KOPT-K1 (cell line): ENCODE results near the gene ARSA.
"Not testable (repeated sequence)": the region's sequence is repeated elsewhere in the genome, so short reads cannot be mapped to it uniquely, and the experiment has no call there.

Experiments
- H3K27ac ChIP-seq: fragments of 200-600 bp; sonication (generic); 2 replicates; pipeline ENCODE4 v1.5.1; 2016; ENCODE audit warnings: antibody characterized with exemption, mild to moderate bottlenecking, low read depth, low read length; ENCODE audit not compliant: poor library complexity, severe bottlenecking
- H3K36me3 ChIP-seq: fragments of 200-600 bp; sonication (generic); 2 replicates; pipeline ENCODE4 v1.5.1; 2017; ENCODE audit warnings: antibody characterized with exemption, mild to moderate bottlenecking, low read length, moderate library complexity; ENCODE audit not compliant: insufficient read depth
- H3K9me3 ChIP-seq: fragments of 200-600 bp; sonication (generic); 2 replicates; pipeline ENCODE4 v1.5.1; 2017; ENCODE audit warnings: antibody characterized with exemption, low read length, mild to moderate bottlenecking; ENCODE audit not compliant: insufficient read depth, poor library complexity, severe bottlenecking

ARSA gene

DNA sequence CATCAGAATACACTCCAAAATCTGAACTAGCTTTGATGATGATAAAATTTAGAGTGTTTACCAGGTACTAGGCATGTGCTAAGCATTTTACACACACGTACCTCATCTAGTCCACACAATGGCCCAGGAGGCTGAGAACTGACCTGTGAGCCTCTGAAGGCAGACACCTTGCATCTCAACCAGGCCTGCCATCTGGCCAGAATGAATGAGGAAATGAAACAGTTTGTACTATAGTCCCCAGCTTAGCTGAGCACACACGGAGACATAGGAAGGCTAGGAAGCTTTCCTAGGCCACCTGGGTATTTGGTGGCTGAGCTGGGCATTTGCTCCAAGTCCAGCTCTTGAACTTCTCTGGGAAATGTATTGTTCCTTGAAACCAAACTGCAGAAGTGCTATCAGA is 37.8 kb upstream of the ARSA start:
- H3K36me3 ChIP-seq: no peaks in the 10 kb centered on the region
- H3K27ac ChIP-seq: no peak overlapping the region
- H3K9me3 ChIP-seq: no peaks in the 10 kb centered on the region

GRCh38 chr22:50665212-50665611 is 37.3 kb upstream of the ARSA start:
- H3K36me3 ChIP-seq: no peaks in the 10 kb centered on the region
- no peaks in the 10 kb centered on the region for H3K9me3 ChIP-seq
- no peak overlapping the region for H3K27ac ChIP-seq

DNA sequence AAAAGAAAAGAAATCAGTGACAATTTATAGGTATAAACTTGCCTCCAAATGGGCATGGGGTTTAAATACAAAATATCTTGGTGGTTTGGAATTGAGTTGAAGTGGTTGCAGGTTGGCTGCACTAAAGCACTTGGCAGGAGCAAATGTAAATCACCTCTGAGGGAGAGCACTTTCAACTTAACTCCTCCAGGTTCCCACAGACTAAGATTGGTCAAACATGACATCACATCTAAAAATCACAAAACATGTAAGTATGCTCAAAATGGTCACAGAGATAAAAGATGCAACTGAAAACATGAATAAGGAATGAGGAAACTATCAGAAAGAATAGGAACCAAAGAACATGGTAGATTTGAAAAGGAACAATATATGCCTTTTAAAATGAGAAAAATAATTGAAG is 32.4 kb upstream of the ARSA start:
- no peaks in the 10 kb centered on the region for H3K9me3 ChIP-seq
- H3K27ac ChIP-seq: no peak overlapping the region
- no peaks in the 10 kb centered on the region for H3K36me3 ChIP-seq

GRCh38 chr22:50659711-50660110 is 31.8 kb upstream of the ARSA start:
- H3K27ac ChIP-seq, H3K36me3 ChIP-seq, H3K9me3 ChIP-seq: not testable (repeated sequence)

GRCh38 chr22:50657925-50658324 is 30.0 kb upstream of the ARSA start:
- H3K9me3 ChIP-seq: no peaks in the 10 kb centered on the region
- H3K27ac ChIP-seq: no peak overlapping the region

GRCh38 chr22:50656122-50657070 is 28.4 kb upstream of the ARSA start:
- H3K36me3 ChIP-seq: no peaks in the 10 kb centered on the region
- no peak overlapping the region for H3K27ac ChIP-seq
- no peaks in the 10 kb centered on the region for H3K9me3 ChIP-seq

More at GRCh38 chr22:50657925-50658324, 30.0 kb upstream of the ARSA start:
- H3K36me3 ChIP-seq: no peaks in the 10 kb centered on the region

DNA sequence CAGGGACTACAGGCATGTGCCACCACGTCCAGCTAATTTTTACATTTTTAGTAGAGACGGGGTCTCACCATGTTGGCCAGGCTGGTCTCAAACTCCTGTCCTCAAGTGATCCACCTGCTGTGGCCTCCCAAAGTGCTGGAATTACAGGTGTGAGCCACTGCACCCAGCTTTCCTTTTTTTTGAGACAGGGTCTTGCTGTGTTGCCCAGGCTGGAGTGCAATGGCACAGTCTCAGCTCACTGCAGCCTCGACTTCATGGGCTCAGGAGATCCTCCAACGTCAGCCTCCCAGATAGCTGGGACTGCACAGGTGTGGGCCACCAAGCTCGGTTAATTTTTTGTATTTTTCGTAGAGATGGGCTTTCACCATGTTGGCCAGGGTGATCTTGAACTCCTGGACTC is 26.7 kb upstream of the ARSA start:
- not testable (repeated sequence) for H3K9me3 ChIP-seq, H3K36me3 ChIP-seq, H3K27ac ChIP-seq

DNA sequence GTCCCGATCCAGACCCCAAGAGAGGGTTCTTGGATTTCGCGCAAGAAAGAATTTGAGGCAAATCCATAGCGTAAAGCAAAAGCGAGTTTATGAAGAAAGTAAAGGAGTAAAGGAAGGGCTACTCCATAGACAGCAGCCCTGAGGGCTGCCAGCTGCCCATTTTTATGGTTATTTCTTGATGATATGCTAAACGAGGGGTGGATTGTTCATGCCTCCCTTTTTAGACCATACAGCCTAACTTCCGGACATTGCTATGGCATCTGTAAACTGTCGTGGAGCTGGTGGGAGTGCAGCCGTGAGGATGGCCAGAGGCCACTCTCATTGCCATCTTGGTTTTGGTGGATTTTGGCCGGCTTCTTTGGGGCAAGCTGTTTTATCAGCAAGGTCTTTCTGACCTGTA is 25.3 kb upstream of the ARSA start:
- no peak overlapping the region for H3K27ac ChIP-seq
- peaks cover 23% of the 10 kb centered on the region for H3K9me3 ChIP-seq
- no peaks in the 10 kb centered on the region for H3K36me3 ChIP-seq

GRCh38 chr22:50643821-50644101 is 15.8 kb upstream of the ARSA start:
- not testable (repeated sequence) for H3K36me3 ChIP-seq, H3K27ac ChIP-seq
- peaks cover 35% of the 10 kb centered on the region for H3K9me3 ChIP-seq

DNA sequence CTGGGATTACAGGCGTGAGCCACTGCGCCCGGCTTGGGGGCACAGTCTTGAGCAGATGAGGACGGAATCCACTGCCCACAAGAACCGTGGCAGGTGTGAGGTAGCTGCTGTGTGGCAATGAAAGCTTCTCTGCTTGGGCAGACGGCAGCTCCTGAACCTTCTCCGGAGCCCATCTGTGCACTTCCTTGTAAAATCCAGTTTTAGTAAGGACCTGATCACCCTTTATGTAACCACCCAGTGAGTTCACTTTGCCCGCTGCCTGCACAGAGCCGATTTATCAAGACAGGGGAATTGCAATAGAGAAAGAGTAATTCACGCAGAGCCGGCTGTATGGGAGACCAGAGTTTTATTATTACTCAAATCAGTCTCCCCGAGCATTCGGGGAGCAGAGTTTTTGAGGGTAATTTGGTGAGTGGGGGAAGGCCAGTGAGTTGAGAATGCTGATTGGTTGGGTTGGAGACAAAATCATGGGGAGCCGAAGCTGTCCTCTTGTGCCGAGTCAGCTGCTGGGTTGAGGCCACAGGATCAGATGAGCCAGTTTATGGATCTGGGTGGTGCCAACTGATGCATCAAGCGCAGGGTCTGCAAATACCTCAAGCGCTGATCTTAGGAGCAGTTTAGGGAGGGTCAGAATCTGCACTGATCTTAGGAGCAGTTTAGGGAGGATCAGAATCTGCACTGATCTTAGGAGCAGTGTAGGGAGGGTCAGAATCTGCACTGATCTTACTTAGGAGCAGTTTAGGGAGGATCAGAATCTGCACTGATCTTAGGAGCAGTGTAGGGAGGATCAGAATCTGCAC is 15.3 kb upstream of the ARSA start:
- H3K27ac ChIP-seq, H3K36me3 ChIP-seq: not testable (repeated sequence)
- peaks cover 30% of the 10 kb centered on the region for H3K9me3 ChIP-seq

DNA sequence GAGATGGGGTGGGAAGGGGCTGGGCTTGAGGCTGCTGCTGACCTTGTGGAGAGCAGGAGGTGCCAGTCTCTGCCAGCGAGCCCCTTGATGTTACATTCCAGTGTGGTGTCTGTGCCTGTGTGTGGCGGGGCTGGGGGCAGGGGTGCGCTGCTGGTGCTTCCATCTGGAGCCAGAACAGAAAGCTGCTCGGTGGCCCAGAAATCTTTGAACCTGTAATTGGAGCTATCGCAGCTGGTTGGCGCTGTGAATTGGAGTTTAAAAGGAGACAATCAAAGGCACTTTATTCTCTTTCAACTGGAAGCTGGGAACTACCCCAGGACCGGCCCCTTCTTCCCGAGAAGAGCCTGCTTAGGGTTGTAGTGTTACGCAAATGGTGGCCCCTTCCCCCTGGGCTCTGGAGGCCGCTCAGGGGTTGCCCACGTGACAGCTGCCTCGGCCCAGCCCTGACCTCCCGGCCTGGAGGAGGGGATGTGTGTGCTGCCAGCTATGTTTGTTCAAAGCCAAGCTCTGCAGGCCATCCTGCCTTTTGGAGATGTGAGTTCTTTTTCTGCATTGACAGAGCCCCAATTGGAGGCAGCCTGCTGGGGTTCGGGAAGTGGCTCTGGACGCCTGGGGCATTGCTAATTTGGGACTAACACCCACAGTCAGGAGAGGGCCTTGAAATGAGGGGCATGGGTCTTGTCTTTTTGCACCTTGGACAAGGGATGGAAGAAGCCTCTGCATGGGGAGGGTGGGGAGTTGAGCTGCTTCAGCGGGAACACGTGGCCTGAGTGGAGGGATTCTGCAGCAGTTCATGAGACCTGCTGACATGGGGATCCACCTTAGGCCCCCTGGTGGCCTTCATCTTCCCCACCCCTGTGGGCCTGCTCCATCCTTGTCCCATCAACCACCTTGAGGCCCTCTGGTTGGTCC is 14.0 kb upstream of the ARSA start:
- Histone ChIP-seq H3K9me3 (peaks cover 19% of the 10 kb centered on the region), H3K36me3 (no peaks in the 10 kb centered on the region), H3K27ac (no peak overlapping the region)

DNA sequence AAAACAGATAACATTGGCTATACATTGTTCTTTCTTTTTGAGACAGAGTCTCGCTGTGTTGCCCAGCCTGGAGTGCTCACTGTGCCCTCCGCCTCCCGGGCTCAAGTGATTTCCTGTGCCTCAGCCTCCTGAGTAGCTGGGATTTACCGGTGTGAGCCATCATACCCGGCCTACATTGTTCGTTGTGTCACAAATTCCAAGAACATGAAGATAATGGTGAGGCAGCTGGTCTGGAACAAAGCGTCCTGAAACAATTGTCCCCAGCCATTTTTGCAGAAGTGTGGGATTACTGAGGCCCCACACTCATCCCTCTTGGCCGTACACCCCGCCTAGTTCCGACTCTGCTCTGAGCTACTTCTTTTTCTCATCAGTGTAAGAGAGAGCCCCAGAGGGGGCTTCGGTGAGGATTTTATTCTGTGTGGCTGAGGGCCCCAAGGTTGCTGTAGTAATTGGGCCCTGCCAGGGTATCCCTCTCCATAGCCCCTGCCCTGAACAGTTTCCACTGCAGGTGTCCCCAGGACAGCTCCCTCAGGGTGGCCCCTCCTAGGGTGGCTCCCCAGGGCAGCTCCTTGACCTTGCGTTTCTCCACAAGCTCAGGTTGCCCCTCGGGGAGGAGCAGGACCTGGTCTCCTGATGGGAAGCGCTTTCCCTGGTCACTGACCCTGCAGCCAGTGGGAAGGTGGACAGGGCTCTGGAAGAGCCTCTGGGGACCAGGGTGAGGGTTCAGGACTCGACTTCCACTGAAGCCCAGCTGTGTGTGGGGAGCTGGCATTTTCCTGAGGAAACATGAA is 13.1 kb upstream of the ARSA start:
- Histone ChIP-seq H3K9me3 (peaks cover 10% of the 10 kb centered on the region), H3K36me3 (no peaks in the 10 kb centered on the region), H3K27ac (no peak overlapping the region)

- H3K36me3 ChIP-seq, H3K27ac ChIP-seq, H3K9me3 ChIP-seq: not testable (repeated sequence)
These were observed 12.3 kb upstream of the ARSA start for GRCh38 chr22:50640296-50640695.

DNA sequence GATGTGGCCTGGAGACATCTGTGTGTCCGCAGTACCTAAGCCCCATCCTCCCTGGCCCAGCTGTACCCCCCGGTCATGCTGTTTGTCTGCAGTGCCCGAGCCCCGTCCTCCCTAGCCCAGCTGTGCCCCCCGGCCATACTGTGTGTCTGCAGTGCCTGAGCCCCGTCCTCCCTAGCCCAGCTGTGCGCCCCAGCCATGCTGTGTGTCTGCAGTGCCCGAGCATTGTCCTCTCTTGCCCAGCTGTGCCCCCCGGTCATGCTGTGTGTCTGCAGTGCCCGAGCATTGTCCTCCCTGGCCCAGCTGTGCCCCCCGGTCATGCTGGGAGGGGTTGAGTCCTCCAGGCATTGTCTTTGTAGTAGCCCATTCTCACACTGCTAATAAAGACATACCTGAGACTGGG is 7.6 kb upstream of the ARSA start:
- no peaks in the 10 kb centered on the region for H3K9me3 ChIP-seq
- no peaks in the 10 kb centered on the region for H3K36me3 ChIP-seq
- H3K27ac ChIP-seq: no peak overlapping the region
